ENCODE data around the gene HOXD8. TPM values are rescaled to one million over a fixed set of nuclear protein-coding genes. Genes with fewer than 3 reads are reported as not detected.

HOXD8 gene
- total RNA-seq, 1 experiment from 2014 or later: 11.7 TPM

DNA sequence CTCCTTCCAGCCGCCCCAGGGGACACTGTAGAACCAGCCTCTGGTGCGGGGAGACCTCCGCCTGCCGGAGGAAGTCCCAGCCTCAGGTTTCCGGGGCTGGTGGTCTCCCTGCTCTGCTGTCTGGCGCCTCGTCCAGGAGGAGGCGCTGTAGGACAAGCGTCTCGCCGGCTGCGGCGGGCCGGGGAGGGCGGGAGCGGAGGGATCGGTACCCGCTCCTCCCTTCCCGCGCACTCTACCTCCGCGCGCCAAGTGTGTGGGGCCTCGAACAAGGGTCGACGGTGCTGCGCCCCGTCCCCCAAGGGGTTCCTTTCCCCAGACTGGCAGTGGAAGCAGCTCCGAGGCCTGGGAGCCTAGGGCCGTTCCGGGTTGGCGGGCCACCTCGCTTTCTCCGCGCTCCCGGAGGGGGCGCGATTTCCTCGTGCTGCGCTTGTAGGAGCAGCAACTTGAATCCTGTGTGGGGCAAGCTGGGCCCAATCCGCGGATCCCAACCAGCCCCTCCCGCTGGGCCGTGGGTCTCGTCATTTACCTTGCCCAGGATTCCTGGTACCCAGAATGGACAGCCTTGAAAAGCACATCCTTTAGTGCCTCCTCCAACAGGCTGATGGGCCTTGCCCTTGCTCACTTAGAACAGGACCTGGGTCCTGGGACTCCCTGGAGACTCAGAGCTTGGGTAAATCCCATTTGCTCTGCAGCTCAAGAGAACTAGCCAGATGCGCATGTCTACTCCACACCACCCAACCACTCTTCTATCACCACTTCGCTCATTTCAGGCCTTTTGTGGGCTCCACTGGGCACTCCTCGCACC, 11.2 kb downstream of the HOXD8 start:
- DNase-seq (ENCODE audit: extremely low read depth, low read depth): peak; percentile 72

- DNase-seq (ENCODE audit: extremely low read depth, low read depth): no peak
Measured at GRCh38 chr2:176142281-176142680, 12.8 kb downstream of the HOXD8 start.

DNA sequence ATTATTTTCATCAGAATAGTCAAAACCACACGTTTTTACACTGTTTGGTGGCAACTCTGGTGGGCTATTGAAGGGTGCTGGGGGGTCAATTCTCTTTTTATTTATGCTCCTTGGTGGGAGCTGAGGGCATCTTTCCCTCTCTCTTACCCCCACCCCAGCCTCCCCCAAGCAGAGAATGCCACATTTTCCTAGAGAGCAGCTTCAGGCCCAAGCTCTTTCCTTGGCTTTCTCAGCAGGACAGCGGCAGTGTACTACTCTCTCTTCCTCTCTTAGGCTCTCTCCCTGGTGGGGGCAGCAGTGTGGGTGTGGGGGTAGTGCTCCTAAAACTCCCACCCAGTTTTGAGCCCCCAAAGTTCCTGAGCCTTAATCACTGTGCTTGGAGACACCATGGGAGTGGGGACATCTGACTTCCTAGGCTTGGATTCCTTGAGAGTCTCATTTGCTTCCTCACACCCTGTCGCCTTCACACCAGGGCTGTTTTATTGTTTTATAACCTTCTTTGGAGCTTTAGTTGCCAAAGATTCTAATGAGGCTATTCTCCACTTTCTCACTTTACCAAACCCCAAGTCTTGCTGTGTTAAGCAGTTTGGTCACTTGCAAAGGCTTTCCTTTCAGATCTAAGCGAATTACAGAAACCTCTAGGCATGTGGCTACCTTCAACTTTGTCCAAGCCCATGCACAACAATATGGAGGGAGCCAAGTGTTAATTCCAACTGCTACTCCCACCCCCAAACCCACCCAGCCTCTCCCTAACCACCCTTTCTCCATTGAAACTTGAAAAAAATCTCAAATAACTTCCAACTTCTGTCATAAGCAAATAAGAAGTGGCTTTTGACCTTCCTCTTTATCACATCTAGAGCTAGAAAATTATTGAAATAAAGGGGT, 15.8 kb downstream of the HOXD8 start:
- DNase-seq (ENCODE audit: extremely low read depth, low read depth): no peak

DNA sequence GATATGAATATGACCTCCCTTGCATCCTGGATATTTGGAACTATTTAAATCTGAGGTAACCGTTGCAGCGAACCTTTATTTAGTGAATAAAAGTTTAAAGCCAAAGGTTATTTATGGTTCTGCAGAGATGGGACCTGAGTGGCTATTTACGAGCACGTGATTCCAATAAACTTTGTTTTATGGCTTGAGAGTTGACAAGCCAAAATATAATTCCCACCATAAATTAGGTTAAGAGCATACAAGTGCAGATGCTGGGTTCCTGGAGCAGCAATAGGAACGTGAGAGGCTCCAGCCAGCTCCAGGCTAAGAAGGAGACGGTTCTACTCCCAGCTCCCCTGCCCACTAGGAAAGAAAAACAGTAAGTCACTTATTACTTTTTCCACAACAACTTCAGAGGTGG, 16.6 kb downstream of the HOXD8 start:
- DNase-seq (ENCODE audit: extremely low read depth, low read depth): no peak

GRCh38 chr2:176146645-176147044, 17.1 kb downstream of the HOXD8 start:
- no peak for DNase-seq (ENCODE audit: extremely low read depth, low read depth)

GRCh38 chr2:176147210-176147799, 17.8 kb downstream of the HOXD8 start:
- DNase-seq (ENCODE audit: extremely low read depth, low read depth): no peak

DNA sequence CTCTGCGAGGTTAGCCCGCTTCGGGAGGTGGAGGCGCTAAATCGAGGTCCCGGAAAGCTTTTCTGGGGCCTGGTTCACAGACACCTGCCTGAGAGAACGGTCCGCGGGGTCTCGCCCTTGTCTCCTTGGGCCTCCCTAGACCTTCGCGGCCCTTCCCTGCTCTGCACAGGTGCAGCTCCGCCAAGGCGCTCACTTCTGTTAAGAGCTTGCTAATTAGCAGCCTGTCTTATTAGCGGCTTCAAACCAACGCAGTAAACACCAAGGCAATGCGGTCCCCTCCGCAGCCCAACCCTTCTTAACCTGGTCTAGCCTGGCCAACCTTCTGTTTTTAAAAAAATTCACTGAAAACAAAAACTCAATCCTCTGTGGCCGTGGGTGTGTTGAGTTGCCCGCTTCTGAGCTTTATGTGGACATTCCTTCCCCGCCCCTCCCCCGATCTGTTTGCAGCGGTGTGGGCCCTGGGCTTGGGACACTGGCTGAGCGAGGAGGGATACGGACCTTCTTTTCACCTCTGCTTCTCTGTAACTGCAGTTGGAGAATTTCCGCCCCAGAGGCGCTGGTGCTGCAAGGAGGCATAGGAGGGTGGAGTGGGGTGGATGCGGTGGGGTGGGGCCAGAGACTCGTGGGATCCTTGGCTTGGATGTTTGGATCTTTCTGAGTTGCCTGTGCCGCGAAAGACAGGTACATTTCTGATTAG, 18.4 kb downstream of the HOXD8 start:
- no peak for DNase-seq (ENCODE audit: extremely low read depth, low read depth)

DNA sequence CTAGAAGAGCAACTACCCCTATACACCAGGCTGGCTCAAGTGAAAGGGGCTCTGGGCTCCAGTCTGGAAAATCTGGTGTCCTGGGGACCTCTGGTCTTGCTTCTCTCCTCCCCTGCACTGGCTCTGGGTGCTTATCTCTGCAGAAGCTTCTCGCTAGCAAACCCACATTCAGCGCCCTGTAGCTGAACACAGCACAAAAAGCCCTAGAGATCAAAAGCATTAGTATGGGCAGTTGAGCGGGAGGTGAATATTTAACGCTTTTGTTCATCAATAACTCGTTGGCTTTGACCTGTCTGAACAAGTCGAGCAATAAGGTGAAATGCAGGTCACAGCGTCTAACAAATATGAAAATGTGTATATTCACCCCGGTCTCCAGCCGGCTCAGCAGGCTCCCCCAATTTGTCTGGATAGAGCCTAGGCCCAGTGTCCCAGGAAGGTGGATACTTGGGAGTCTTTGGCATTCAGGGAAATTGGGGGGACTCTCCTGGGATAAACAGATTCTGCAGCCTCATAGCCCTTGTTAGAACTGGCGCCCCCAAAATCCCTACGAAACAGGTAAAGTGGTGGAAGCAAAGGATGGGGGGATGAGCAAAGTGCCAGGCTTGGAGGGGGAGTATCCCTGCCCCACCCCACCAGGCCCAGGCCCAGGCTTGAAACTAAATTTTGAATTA, 19.4 kb downstream of the HOXD8 start:
- DNase-seq (ENCODE audit: extremely low read depth, low read depth): no peak

DNA sequence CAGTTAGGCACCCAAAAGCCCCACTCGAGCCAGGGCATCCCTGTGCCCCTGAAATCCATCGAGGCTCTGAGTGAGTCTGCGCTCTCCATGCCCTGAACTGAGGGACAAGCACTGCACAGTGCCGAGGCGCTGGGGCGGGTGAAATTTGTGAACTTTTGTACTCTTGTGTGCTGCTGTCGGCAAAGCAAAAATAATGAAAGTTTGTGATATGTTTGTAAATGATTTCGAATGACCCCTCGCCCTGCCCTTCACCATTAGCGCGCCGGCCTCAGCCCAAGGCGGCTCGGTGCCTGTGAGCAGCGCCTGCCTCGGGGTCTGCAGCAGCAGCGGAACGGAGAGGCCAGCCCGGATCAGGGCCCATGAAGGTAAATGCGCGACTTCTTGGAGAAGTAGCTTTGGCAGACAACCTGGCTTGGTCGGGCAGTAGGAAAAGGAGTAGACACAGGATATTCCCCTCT, 20.0 kb downstream of the HOXD8 start:
- DNase-seq (ENCODE audit: extremely low read depth, low read depth): no peak

DNA sequence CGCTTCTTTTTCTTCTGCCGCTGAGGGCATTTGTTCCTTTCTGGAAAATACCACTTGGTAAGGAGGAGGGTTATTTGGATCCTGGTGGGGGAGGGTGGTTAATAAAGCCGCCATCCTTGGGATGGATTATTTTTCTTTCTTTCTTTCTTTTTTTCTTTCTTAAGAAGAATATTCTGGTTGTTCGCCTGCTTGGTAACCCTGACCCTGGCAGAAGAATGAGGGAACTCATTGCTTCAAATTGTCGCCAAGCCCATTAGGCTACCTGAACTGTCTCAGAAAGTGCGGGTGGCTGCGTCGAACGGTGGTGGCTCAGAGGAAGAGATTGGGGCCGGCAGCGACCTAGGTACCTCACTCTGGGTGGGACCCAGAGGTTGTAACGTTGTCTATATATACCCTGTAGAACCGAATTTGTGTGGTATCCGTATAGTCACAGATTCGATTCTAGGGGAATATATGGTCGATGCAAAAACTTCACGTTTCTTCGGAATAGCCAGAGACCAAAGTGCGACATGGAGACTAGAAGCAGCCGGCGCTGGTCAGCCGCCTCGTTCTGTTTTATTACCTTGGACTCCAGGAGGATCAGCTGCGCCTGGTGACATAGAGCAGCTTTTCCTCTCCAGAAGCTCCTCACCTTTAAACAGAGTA, 20.6 kb downstream of the HOXD8 start:
- no peak for DNase-seq (ENCODE audit: extremely low read depth, low read depth)

GRCh38 chr2:176150584-176151441, 21.3 kb downstream of the HOXD8 start:
- no peak for DNase-seq (ENCODE audit: extremely low read depth, low read depth)

DNA sequence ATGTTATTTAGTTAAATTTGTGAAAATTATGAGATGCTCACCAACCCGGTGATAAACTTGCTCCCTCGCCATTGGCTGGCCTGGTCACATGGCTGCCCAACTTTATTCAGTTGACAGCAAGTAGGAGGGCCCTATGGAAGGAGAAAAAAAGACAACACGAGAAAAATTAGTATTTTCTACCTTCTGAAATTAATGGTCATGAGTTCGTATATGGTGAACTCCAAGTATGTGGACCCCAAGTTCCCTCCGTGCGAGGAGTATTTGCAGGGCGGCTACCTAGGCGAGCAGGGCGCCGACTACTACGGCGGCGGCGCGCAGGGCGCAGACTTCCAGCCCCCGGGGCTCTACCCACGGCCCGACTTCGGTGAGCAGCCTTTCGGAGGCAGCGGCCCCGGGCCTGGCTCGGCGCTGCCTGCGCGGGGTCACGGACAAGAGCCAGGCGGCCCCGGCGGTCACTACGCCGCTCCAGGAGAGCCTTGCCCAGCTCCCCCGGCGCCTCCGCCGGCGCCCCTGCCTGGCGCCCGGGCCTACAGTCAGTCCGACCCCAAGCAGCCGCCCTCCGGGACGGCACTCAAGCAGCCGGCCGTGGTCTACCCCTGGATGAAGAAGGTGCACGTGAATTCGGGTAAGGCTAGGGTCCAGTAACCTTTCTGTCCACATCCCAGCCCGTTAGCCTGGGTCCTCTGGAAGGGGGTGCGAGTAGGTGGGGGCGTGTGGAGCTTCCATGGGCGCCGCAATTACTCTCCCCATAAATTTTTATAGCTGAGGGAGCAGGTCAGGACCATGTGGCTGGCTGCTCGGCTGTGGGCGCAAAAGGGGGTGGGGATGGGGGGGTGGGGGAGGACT, 22.2 kb downstream of the HOXD8 start, which contains the start of gene HOXD4:
HOXD4 (plus strand) TSS at position 109 of the 846 bp plus-strand sequence; CDS start at position 193, 84 bp downstream.
- DNase-seq (ENCODE audit: extremely low read depth, low read depth): no peak

DNA sequence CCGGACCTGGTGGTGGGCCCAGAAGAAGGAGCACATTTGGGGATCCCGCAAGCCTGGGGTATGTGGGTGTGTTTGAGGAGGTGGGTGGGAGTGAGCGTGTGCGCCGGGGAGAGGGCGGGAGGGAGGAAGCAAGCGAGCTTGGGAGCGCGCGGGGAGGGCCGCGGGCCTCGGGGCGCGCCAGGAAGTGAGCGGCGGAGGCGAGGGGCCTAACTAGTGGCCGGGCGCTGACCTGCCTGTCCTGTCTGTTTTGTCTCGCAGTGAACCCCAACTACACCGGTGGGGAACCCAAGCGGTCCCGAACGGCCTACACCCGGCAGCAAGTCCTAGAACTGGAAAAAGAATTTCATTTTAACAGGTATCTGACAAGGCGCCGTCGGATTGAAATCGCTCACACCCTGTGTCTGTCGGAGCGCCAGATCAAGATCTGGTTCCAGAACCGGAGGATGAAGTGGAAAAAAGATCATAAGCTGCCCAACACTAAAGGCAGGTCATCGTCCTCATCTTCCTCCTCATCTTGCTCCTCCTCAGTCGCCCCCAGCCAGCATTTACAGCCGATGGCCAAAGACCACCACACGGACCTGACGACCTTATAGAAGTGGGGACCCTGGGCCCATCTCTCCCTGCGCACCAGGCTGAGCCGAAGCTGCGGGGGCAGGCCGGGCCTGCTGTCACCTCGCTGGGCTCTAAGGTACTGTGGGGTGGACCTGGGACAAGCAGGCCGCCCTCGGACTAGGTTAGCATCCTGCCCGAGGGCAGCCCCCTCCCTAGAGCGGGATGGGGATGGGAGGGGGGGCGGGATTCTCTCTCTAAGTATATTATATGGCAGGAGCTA, 23.1 kb downstream of the HOXD8 start:
- no peak for DNase-seq (ENCODE audit: extremely low read depth, low read depth)

DNA sequence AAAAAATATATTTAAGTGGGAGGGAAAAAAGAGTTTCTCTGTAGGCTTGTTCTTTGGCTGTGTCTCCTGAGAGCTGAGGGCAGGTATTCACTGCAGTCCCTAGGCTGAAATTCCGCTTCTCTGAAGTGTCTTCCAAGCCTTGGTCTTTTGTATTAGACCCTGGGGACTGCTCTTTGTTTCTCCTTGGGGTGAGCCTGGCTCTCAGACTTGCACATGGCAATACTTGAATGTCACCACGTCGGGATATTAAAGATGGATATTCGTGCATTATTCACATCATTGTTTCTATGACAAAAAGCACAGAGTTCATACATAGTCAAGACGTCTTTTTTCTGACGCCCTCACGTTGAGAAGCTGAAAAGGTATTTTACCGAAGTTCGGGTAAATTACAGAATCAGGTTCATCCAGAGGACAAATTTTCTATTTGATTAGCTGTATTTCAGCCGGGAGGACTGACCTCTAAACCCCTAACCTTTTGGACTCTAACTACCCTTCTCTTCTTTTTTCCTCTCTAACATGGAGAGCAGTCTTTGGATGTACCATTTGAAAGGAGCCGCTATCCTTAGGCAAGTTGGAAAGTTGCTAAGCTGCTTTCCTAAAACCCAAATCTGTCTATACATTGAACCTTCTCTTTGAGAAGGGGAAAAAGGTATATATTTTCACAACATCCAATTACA, 25.2 kb downstream of the HOXD8 start:
- no peak for DNase-seq (ENCODE audit: extremely low read depth, low read depth)

DNA sequence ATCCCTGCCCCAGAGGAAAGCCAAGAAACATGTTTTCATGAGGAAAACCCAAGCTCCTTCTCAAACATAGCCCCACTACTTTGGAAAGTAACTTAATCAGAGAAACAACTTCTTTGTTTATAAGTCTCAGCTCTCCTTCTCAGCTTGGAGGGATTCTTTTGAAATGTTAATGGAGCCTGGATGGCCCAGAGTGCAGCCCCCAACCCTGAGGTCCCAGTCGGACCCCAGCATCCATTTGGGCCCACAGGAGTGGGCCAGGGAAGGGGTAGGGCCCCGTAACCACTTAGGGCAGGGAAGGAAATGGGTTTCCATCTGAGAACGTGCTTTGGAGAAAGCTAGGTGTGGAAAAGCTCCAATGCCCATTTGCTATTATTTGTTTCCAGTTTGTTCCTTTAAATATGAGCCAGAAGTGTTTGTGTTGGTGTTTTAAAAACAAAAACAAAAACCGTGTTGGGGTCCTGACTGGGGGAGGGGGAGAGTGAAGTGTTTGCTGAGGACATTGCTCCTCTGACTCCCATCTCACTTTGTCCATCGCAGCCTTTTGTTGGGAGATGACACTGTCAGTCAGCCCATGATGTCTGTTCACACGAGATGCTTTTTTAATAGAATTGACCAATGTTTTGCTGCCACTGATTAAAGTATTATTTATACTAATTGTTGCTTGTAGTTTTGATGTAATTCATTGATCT, 26.0 kb downstream of the HOXD8 start:
- no peak for DNase-seq (ENCODE audit: extremely low read depth, low read depth)

All from NCI-H460 (cell line).